ENCODE measurements around the gene CCDC187.

The CCDC187 gene

DNA sequence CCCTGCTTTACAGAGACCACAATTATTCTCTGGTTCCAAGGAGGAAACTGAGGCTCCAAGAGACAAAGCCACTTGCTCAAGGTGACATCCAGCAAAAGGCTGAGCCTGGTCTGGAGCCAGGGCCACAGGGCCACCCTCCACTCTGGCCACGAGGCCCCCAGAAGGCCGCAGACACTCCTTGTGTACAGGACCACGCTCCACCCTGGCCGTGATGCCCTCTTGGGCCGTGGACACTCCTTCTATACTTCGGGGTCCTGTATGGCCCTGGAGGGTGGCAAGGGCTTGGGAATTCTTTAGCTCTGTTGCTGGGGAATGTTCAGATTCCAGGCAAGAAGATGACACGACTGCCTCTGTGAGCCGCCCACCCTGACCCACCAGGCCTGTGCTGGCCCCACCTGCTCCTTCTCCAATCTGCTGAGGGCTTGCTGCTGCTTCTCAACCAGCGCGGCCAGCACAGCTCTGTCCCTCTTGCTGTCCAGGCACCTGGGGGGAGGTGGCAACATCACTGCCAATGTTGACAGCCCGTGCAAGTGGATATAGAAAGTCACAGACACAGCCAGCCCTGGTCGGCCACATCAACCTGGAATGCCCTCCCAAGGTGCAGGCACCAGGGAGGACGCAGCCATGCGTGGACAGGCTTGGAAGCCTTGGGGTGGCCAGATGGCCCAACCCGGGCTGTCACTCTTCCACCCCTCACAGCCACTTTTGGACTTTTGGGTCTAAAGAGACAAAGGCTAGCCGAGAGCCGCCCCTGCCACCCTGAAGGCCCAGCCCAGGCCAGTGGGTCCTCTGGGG is 38.1 kb downstream of the CCDC187 start:
- DNase-seq: no peak

DNA sequence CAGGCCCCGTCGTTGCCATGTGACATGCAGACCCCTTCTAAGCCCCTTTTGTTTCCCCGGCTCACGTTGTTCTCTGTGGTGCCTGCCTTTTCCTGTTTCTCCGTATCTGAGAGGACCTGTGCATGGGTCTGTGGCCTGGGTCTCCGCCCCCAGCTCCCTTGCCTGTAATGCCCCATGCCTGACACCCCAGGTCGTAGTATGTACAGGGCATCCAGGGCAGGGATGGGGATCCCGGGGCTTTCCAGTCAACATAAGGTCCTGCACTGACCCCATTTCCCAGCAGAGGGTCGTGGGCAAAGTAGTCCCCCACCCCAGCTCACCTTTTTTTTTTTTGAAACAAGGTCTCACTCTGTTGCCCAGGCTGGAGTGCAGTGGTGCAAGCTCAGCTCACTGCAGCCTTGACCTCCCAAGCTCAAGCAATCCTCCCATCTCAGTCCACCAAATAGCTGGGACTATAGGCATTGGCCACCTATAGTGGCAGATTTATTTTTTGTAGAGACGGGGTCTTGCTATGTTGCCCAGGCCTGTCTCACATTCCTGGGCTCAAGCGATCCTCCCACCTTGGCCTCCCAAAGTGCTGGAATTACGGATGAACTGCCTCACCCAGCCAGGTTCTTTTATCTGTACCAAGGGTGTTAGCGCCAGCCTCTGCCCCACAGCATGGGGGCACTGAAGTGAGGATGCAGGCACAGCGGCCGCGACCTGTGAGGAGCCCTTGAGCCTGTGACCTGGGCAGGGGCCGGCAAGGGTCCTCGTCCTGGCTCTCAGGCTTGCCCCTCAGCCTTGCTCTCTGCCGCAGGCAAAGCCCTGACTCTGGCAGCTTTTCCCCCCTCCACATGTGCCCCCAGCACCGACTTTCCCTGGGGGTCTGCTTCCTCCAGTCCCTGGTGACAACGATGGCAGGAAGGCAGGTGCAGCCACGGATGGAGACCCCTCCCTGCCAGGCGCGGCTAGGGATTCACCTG is 39.2 kb downstream of the CCDC187 start:
- DNase-seq: no peak

- no peak for DNase-seq
Observed at GRCh38 chr9:136264031-136264430, 39.9 kb downstream of the CCDC187 start.

DNA sequence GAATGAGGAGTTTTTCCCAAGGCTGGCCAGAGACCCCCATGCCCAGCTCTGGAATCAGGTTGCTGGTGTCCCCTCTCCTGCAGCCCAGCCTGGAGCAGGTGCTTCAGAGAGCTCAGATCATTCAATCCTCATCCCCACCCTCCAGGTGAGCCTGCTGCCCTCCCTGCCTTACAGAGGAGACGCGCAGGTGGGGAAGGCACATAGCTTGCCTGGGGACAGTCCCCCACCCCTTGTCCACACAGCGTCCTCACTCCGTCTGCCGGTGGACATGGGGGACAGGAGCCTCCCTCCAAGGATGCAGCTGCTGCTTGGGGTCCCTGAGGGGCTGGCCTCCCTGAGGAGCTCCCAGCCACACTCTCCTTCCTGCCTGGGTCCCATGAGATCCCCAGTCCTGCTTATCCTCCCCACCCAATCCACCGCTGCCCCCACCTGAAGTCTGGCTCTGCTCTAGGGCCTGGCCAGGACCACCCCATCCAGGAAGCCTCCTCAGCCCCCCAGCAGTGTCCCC is 41.2 kb downstream of the CCDC187 start:
- no peak for DNase-seq

- DNase-seq: no peak
Observed at GRCh38 chr9:136261686-136262430, 42.0 kb downstream of the CCDC187 start.

- no peak for DNase-seq
Observed at GRCh38 chr9:136260936-136261472, 42.9 kb downstream of the CCDC187 start.

- DNase-seq: no peak
Observed at GRCh38 chr9:136260521-136260920, 43.4 kb downstream of the CCDC187 start.

DNA sequence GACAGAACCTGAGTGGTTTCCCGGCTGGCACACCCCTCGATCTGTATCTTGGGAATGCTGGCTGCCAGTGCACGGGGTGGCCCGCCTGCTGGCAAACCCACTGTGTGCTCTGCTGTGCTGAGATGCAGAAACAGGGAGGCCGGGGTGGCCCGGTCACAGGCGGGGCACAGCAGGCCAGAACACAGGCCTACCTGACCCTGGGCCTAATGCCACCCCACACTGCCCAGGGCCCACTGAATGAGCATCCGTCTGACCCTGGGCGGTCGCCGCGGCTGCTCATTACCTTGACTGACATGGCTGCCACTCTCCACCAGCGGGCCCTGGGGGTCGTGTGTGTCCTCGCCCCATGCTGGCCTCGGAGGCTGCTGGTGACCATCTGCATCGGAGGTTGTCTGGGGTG is 44.1 kb downstream of the CCDC187 start:
- DNase-seq: no peak

DNA sequence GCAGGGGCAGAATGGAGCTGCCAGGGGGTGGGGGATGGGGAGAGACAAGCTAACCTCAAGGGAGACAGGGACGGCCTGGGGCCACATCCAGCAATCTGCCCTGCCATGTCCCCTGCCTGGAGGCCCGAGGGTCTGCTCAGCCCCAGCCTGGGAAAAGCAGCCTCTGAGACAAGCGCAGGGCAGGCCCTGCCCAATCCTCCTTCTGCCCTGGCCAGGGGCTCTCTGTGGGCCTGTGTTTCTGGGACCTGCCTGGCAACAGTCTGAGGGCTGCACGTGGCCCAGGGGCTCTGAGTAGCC is 44.4 kb downstream of the CCDC187 start:
- no peak for DNase-seq

GRCh38 chr9:136258786-136259516 is 44.9 kb downstream of the CCDC187 start:
- no peak for DNase-seq

DNA sequence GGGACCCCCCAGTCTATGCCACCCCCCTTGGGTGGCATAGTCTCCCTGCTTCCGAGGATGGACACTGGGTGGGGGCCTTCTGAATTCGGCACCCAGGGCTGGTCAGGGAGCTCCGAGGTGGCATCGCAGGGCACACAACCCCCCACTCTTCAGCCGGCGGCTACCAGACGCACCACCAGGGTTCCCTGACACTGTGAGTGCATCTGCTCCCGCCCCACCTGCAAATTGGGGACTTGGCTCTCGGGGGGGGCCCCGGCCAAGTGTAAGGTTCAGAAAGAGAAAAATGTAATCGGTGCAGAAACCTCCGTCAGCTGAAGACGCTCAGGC is 45.6 kb downstream of the CCDC187 start:
- DNase-seq: no peak

DNA sequence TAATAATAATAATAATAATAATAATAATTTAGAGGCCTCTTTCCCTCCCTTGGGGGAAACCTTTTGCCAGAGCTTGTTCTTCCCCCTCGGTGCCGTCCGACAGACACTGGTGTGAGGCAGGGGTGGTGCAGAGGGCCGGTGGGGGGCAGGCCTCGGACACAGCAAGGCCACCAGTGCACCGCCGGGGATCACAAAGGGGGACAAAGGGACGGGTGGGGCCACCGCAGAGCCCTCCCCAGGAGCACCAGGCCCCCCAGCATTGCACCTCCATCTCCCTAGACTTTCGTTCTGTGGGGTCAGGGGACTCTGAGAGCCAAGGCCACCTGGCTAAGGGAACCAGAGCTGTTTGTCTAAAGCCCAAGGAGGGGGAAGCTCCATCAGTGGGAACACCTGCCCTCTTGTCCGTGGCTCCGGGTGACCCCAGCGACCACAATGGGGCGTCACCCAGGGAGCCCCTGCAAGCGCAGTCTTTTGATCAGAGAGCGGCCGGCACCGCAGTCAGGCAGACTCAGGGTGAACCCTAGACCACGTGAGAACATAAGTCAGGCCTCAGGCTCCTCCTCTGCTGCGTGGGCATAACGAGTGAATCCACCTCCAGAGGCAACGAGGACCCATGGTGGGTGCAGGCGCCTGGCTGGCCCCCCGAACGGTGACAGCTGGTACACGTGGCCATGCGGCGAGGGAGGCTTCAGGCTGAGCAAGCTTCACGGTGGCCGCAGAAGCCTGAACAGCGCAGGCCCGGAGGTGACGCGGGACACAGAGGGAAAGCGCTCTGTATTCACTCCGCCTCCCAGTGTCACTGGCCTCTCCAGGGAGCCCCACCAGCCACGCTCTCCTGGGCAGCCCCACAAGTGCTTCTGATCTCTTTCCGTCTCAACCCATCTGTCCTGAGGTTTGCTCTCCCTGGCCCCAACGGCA is 46.3 kb downstream of the CCDC187 start:
- DNase-seq: no peak

- no peak for DNase-seq
Observed at GRCh38 chr9:136255896-136256890, 47.7 kb downstream of the CCDC187 start.

- DNase-seq: no peak
Observed at GRCh38 chr9:136255166-136255538, 48.7 kb downstream of the CCDC187 start.

DNA sequence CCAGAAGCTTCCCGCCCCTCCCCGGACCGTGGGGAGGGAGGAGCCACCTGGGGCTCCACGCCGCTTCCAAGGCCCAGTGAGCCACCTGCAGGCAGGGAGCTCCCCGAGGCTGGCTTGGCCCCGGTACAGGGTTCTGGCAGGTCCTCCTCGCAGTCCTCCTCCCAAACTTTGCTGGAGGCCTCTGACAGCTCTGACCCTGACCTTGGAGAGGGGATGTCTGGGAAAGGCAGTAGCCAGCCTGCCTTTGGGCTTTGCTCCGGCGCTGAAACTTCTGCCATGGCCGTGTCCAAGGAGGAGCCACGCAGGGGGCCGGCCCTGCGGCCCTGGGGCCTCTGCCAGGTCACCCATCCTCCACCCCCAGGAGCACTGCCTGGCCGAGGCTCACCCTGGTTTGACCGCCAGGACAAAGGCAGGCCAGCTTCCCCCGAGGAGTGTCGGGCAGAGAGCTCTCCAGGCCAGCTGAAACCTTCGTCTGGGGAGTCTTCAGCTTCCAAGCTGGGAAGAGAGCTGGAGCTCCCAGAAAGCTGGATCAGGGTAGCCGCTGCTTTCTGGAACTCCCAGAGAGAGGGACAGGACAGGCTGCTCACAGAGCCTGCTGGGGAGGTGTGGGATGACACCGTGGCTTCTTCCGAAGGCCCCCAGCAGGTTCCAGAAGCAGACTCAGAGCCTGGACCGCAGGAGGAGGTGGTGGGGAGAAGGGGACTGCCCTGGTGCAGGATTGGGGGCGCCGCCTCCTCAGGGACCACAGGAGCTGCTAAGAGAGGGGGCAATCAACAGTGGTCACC is 49.3 kb downstream of the CCDC187 start:
- no peak for DNase-seq

DNA sequence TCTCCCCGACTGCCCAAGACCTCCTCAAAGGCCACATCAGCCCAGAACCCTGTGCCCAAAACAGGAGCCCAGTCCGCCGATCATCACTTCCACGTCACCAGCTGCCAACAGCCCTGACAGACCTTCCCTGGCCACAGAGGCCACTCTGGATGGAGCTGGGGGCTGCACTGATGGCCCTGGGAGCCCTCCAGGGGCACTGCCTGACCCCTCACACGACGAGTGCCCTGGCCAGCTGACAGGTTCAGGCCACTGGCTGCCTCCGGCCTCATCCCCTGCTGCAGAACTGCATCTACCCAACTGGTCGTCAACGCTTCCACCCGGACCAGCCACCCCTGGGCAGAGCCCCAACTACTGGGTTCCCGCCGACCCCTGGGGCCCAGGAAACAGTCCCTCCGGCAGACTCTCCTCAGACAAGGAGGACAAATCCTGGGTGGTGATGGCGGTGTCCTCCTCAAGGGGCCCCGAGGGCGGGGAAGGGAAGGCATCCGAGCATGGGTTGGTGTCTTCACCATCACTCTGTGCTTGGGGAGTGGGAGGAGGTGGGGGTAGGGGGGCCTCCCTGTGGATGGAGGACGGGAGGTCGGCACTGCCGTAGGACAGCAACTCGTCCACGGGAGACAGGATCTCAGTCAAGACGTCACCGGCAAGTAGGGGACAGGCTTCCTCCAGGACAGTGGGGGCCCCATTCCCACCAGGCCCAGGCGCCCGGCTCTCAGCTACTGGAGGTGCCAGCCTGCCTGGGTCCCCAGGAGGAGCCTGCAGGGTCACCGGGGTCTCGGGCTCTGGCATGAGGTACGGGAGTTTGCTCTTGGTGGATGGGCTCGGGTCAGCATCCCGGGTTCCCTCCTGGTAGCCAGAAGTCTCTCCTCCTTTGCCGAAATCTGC is 50.4 kb downstream of the CCDC187 start:
- DNase-seq: no peak

GRCh38 chr9:136252846-136253245 is 51.0 kb downstream of the CCDC187 start:
- DNase-seq: no peak

GRCh38 chr9:136252281-136252680 is 51.6 kb downstream of the CCDC187 start:
- no peak for DNase-seq
